Activated naive CD8-positive, alpha-beta T cell treated with anti-CD3 and anti-CD28 coated beads, Interleukin-2, amount 10 ng/mL, durations not matched to agents 7 days and 5 days (primary cell): ENCODE results near the gene CST11. TPM values are rescaled to one million over a fixed set of nuclear protein-coding genes. Genes with fewer than 3 reads are reported as not detected.

ENCODE experiments used
- ATAC-seq: fragments of 150-1000 bp; cut with Tn5 transposase; one replicate; pipeline ENCODE4 v1.10.0; 2021; ENCODE audit warnings: low read depth, moderate library complexity
- POLR2A ChIA-PET: fragments of 350-600 bp; sonication (Branson Sonifier 250); formaldehyde crosslinking; loops from one replicate; lab custom pipeline; 2021; ENCODE audit warnings: antibody characterized with exemption; lab: Charles Lee
- DNase-seq: peaks from one replicate; pipeline ENCODE4 v3.0.0; 2021
- H3K27ac Mint-ChIP-seq: one replicate; pipeline ENCODE4 v1.8.0; 2022; ENCODE audit warnings: mild to moderate bottlenecking, mixed read lengths
- H3K27me3 Mint-ChIP-seq: one replicate; pipeline ENCODE4 v1.8.0; 2022; ENCODE audit warnings: mild to moderate bottlenecking, moderate library complexity, mixed read lengths
- H3K36me3 Mint-ChIP-seq: one replicate; pipeline ENCODE4 v1.8.0; 2021; ENCODE audit warnings: mild to moderate bottlenecking, mixed read lengths
- H3K4me1 Mint-ChIP-seq: one replicate; pipeline ENCODE4 v1.8.0; 2021; ENCODE audit warnings: mixed read lengths
- H3K4me3 Mint-ChIP-seq: one replicate; pipeline ENCODE4 v1.8.0; 2022; ENCODE audit warnings: mild to moderate bottlenecking, moderate library complexity, mixed read lengths
- H3K9me3 Mint-ChIP-seq: one replicate; pipeline ENCODE4 v1.8.0; 2021; ENCODE audit warnings: mixed read lengths
- total RNA-seq, 2 experiments: library from RNA; stranded (reverse); gene quantifications; one replicate each; pipeline ENCODE4 v1.2.3, GENCODE V29; 2021

The CST11 gene, protein sequence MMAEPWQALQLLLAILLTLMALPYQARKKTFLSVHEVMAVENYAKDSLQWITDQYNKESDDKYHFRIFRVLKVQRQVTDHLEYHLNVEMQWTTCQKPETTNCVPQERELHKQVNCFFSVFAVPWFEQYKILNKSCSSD
- not detected for total RNA-seq

DNA sequence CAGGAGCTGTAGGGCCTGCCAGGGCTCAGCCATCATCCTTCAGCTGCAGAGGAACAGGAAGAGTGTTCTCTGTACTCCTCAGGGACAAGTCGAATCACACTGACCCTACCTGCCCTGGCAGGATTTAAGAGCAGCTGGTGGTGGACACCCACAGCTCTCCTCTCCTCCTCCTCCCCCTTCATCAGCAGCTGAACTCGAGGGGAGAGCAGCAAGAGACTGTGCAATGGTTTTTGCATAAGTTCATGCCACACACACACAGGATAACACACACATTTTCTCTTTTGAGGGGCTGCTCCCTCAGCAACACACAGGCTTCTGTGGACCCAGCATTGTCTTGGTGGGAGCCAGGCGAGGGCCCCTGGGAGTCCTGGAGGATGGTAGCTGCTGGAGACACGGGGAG, at the start of gene CST11:
CST11 (minus strand) TSS at position 101 of the 400 bp plus-strand sequence; CDS start at position 36, 65 bp downstream.
- ATAC-seq (no peak), DNase-seq (no peak)
- peaks cover 34% of the 10 kb centered on the region for H3K4me1 Mint-ChIP-seq
- H3K27me3 Mint-ChIP-seq = no peaks in the 10 kb centered on the region
- H3K4me3 Mint-ChIP-seq = no peak within 1 kb of the TSS
- no peak within 1 kb of the TSS for H3K27ac Mint-ChIP-seq
- POLR2A ChIA-PET = no interaction called here
- no peaks in the 10 kb centered on the region for H3K9me3 Mint-ChIP-seq
- no peaks in the 10 kb centered on the region for H3K36me3 Mint-ChIP-seq

DNA sequence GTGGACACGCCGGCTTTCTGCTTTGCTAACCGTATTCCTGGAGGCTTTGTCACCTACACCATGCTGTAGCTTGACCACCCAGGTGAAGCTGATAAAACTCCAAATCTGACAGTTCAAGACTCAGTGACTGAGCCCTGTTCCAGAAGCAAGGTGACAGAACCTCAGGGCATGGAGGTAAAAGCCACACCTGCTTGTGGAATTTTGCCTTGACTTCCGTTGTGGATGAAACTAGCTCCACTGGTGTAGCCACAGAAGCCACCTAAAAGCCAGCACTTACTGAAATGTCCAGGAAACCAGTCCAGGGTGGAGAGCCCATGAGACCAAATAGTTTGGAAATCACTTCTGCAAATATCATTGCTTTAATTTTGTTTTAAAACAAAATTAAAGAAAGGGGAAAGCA, 49.2 kb upstream of the CST11 start:
- POLR2A ChIA-PET = no interaction called here

DNA sequence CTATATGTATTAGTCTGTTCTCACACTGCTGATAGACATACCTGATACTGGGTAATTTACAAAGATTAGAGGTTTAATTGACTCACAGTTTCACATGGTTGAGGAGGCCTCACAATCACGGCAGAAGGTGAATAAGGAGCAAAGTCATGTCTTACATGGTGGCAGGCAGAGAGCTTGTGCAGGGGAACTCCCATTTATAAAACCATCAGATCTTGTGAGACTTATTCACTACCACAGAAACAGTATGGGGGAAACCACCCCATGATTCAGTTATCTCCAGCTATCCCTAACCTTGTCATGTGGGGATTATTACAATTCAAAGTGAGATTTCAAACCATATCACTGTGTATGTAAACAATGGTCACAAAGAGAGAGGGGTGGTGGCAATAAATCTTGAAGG, 44.9 kb upstream of the CST11 start:
- no peak overlapping the region for H3K27ac Mint-ChIP-seq
- DNase-seq (no peak), ATAC-seq (no peak)
- no peaks in the 10 kb centered on the region for H3K4me1 Mint-ChIP-seq
- peaks cover 2% of the 10 kb centered on the region for H3K9me3 Mint-ChIP-seq
- POLR2A ChIA-PET = no interaction called here
- H3K4me3 Mint-ChIP-seq = no peak overlapping the region
- H3K27me3 Mint-ChIP-seq = peaks cover 2% of the 10 kb centered on the region
- H3K36me3 Mint-ChIP-seq = no peaks in the 10 kb centered on the region

More for the DNA sequence above, 49.2 kb upstream of the CST11 start:
- Mint-ChIP-seq H3K27ac (no peak overlapping the region), H3K36me3 (no peaks in the 10 kb centered on the region), H3K4me3 (no peak overlapping the region), H3K9me3 (peaks cover 2% of the 10 kb centered on the region), H3K27me3 (peaks cover 4% of the 10 kb centered on the region), H3K4me1 (no peaks in the 10 kb centered on the region)
- no peak for ATAC-seq
- no peak for DNase-seq

DNA sequence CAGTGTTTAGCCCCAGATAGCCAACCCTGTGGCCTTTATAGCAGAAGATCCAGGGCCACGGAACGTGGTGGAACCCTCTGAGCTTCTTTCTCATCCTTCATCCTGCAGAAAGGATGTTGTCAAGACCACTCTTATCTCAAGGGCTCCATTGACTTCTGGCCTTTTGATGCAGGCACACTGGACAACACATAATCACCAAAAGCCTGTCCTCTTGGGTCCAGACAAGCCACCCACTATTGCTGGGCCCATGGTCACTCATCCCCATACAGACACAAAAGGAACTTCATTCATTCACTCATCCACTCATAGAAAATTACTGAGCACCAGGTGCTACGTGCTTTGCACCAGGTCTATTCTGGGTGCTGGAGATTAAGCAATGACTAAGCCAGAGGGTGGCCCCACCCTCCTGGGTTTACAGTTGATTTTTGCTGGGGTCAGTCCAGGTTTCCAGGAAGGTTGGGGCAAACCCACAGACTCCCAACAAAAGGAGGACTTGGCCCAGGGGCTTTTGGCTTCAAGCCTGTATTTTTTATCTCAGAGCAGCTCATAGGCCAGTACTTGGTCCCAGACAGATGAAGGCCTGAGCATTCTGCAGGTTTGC, 40.6 kb upstream of the CST11 start:
- DNase-seq (no peak), ATAC-seq (no peak)
- no peak overlapping the region for H3K4me3 Mint-ChIP-seq
- H3K27me3 Mint-ChIP-seq = no peaks in the 10 kb centered on the region
- POLR2A ChIA-PET = no interaction called here
- H3K4me1 Mint-ChIP-seq = no peaks in the 10 kb centered on the region
- no peaks in the 10 kb centered on the region for H3K36me3 Mint-ChIP-seq
- peaks cover 2% of the 10 kb centered on the region for H3K9me3 Mint-ChIP-seq
- H3K27ac Mint-ChIP-seq = no peak overlapping the region

DNA sequence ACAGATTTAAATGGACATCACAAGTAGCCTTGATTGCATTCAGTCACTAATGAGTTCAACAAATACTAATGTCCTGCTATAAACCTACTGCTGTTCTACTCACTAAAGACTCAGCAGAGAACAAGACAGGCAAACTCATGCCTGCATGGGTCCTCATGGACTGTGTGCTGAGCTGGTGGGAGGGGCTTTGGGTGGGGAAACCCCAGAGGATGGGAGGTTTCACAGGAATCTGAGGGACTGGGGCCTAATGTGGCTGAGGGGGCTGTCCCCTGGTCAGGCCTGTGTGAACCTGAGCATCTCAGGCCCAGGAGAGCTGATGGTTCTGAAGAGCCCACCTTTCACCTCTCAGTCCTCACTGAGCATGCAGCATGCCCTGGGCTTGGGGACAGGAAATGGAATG, 39.6 kb upstream of the CST11 start:
- no peak for ATAC-seq
- no peak overlapping the region for H3K4me3 Mint-ChIP-seq
- DNase-seq = no peak
- peaks cover 7% of the 10 kb centered on the region for H3K27me3 Mint-ChIP-seq
- H3K36me3 Mint-ChIP-seq = no peaks in the 10 kb centered on the region
- no peaks in the 10 kb centered on the region for H3K9me3 Mint-ChIP-seq
- POLR2A ChIA-PET = no interaction called here
- H3K27ac Mint-ChIP-seq = no peak overlapping the region
- H3K4me1 Mint-ChIP-seq = no peaks in the 10 kb centered on the region

DNA sequence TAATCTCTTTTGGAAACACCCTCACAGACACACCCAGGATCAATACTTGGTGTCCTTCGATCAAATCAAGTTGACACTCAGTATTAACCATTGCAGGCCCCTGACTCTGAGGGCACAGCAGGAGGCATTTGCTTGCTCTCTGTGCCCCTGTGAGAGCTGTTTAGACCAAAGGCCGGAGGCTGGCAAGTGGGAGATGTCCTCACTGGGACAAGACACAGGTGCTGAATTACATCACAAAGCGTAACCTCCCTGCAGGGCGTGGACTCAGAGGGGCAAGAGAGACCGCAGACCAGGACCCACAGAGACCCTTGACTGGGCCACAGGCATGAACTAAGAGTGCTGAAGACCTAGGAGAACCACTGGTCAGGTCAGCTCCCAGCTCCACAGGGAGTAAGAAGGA, 38.1 kb upstream of the CST11 start, which contains the start of gene CST8:
CST8 (plus strand) TSS at position 301 of the 400 bp plus-strand sequence. CDS start 551 bp downstream, outside the sequence.
- Mint-ChIP-seq H3K36me3 (no peaks in the 10 kb centered on the region), H3K4me1 (no peaks in the 10 kb centered on the region), H3K4me3 (no peak within 1 kb of the TSS), H3K9me3 (no peaks in the 10 kb centered on the region), H3K27me3 (peaks cover 7% of the 10 kb centered on the region), H3K27ac (no peak within 1 kb of the TSS)
- DNase-seq (no peak), ATAC-seq (no peak)
- POLR2A ChIA-PET = no interaction called here

DNA sequence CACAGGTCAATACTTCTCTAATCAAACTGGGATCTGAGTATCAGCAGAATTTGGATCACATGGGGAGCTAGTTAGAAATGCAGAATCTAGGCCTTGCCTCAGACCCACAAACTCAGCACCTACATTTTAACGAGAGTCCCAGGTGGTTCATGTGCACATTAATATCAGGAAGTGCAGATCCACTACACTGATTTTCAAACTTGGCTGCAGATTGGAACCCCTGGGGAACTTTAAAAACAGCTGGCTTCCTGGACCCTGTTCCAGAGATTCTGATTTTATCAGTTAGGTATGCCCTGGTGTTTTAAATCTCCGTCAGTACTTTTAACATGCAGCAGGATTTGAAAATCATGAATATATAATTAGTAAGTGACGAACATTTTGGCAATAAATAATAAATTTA, 36.3 kb upstream of the CST11 start:
- POLR2A ChIA-PET = no interaction called here
- ATAC-seq = no peak
- H3K4me3 Mint-ChIP-seq = no peak overlapping the region

DNA sequence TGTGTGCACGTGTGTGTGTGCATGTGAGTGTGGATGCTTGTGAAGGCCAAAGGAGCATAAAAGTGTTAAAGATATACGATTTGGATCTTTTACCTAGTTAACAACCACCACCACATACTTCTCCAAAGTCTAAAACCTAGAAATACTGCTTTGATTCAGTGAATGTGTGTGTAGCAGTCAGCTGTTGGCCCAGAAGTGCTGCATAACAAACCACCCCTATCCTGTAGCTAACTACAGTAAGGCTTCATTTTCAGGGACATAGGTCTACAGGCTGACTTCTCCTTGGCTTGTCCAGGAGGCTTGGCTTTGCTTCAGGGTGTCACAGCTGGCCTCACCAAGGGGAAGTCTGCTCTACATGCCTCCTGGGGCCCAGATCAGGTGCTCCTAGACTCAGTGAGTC, 35.8 kb upstream of the CST11 start:
- DNase-seq = no peak
- no peak overlapping the region for H3K27ac Mint-ChIP-seq
- no peak overlapping the region for H3K4me3 Mint-ChIP-seq
- no peaks in the 10 kb centered on the region for H3K9me3 Mint-ChIP-seq
- no peak for ATAC-seq
- H3K36me3 Mint-ChIP-seq = no peaks in the 10 kb centered on the region
- no peaks in the 10 kb centered on the region for H3K4me1 Mint-ChIP-seq
- POLR2A ChIA-PET = no interaction called here
- peaks cover 9% of the 10 kb centered on the region for H3K27me3 Mint-ChIP-seq

More for the DNA sequence above, 36.3 kb upstream of the CST11 start:
- no peak for DNase-seq
- Mint-ChIP-seq H3K27ac (no peak overlapping the region), H3K9me3 (no peaks in the 10 kb centered on the region), H3K36me3 (no peaks in the 10 kb centered on the region), H3K27me3 (peaks cover 9% of the 10 kb centered on the region), H3K4me1 (no peaks in the 10 kb centered on the region)

DNA sequence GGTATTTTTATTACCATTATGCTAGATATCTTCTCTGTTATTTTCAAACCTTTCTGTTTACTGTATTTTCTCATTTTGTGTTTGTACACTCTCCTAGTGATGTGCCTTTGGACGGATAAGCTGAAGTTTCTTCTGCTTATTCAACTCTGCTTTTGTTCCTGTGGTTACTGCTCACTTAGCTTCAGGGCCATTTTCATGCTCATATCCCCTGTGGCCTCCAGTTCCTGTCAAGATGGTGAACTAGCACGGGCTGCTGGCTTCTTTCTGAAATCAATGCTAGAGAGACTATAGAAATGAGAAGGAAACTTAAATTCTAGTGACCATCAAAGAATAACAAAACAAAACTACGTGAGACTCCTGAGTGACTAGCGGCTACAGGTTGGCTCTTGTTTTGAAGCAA, 31.4 kb upstream of the CST11 start:
- POLR2A ChIA-PET = no interaction called here
- H3K27me3 Mint-ChIP-seq = peaks cover 13% of the 10 kb centered on the region
- ATAC-seq (no peak), DNase-seq (no peak)
- H3K4me1 Mint-ChIP-seq = no peaks in the 10 kb centered on the region
- H3K4me3 Mint-ChIP-seq = no peak overlapping the region
- no peaks in the 10 kb centered on the region for H3K9me3 Mint-ChIP-seq
- no peak overlapping the region for H3K27ac Mint-ChIP-seq
- no peaks in the 10 kb centered on the region for H3K36me3 Mint-ChIP-seq

DNA sequence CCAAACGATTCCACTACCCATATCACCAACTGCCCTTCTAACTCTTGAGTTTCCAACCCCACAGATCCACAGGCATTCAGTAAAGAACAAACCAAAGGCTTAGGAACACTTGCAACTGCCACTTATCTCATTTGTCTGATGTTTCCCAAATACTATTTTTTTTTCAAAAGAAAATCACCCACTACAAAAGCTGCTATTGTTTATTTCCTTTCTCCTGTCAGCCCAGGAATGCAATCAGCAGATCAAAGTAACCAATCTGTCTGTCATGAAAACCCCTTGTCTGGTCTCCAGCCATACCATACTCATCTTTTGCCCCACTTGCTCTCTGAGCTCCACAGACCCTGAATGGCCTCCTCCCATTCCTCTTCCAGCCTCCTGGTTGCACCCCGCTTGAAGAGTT, 29.5 kb upstream of the CST11 start:
- POLR2A ChIA-PET = no interaction called here
- H3K27ac Mint-ChIP-seq = no peak overlapping the region
- DNase-seq (no peak), ATAC-seq (no peak)
- H3K4me3 Mint-ChIP-seq = no peak overlapping the region
- no peaks in the 10 kb centered on the region for H3K36me3 Mint-ChIP-seq
- H3K9me3 Mint-ChIP-seq = no peaks in the 10 kb centered on the region
- H3K4me1 Mint-ChIP-seq = no peaks in the 10 kb centered on the region
- peaks cover 6% of the 10 kb centered on the region for H3K27me3 Mint-ChIP-seq

DNA sequence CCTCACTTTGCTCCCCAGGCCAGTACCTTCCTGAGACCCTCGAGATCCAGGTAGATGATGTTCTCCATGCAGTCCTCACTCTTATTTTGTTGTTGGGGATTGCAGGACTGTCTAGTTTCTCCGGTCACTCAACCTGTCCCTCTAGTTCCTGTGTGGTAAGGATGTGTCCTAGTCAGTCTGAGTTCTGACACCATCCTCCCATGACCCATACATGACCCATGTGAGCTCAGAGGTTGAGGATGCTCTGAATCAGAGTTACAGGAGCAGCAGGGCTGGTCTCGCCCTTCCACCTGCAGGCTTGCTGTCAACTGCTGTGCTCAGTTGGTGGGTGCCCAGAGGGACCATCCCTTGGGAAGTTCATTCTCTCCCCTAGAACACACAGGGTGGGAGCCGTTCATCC, 26.4 kb upstream of the CST11 start:
- peaks cover 3% of the 10 kb centered on the region for H3K27me3 Mint-ChIP-seq
- POLR2A ChIA-PET = no interaction called here
- no peaks in the 10 kb centered on the region for H3K9me3 Mint-ChIP-seq
- no peak for DNase-seq
- H3K36me3 Mint-ChIP-seq = no peaks in the 10 kb centered on the region
- no peak for ATAC-seq
- no peak overlapping the region for H3K27ac Mint-ChIP-seq
- H3K4me1 Mint-ChIP-seq = no peaks in the 10 kb centered on the region
- H3K4me3 Mint-ChIP-seq = no peak overlapping the region

DNA sequence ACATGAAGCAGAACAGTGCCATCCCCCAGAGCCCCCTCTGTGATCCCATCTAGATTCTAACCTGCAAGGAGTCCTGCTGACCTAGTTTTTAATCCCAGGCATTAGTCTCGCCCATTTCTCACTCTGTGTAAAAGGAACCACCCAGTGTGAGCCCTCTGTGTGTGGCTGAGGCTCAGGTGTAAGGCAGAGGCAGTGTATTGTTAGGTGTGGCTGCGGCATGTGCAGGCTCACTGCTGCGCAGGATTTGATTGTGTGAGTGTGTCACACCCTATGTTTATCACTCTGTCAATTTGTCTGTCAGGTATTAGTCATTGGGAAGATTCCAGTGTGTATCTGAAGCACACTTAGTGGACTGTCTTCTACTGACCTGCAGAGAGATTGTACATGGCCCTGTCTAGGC, 24.5 kb upstream of the CST11 start:
- H3K36me3 Mint-ChIP-seq = no peaks in the 10 kb centered on the region
- H3K4me1 Mint-ChIP-seq = no peaks in the 10 kb centered on the region
- DNase-seq = no peak
- ATAC-seq = no peak
- no peaks in the 10 kb centered on the region for H3K9me3 Mint-ChIP-seq
- peaks cover 4% of the 10 kb centered on the region for H3K27me3 Mint-ChIP-seq
- no peak overlapping the region for H3K4me3 Mint-ChIP-seq
- no peak overlapping the region for H3K27ac Mint-ChIP-seq
- POLR2A ChIA-PET = no interaction called here

DNA sequence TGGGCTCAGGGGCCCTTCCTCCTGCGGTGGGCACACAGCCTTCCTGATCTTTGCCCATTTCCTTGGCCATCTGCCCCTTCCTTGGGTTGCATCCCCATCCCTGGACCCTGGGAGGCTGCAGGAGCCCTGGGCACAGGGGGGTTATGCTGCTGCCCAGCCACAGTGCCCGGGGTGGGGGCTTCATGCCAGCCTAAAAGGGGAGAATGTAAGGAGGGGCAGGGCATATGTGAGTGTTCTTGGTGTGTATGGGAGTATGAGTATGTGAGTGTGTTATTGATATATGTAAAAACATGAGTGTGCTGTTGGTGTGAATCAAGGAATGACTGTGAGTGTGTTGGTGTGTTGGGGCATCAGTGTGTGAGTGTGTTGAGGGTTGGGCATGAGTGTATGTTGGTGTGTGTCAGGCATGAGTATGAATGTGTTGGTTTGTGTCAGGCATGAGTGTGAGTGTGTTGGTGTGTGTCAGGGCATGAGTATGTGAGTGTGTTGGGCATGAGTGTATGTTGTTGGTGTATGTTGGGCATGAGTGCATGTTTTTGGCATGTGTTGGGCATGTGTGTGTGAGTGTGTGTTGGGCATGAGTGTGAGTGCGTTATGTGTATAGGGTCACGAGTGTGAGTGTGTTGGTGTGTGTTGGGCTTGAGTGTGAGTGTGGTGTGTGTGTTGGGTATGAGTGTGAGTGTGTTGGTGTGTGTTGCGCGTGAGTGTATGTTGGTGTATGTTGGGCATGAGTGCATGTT, 23.5 kb upstream of the CST11 start:
- no peak overlapping the region for H3K27ac Mint-ChIP-seq
- no peaks in the 10 kb centered on the region for H3K9me3 Mint-ChIP-seq
- no peaks in the 10 kb centered on the region for H3K36me3 Mint-ChIP-seq
- no peak overlapping the region for H3K4me3 Mint-ChIP-seq
- ATAC-seq = no peak
- peaks cover 4% of the 10 kb centered on the region for H3K27me3 Mint-ChIP-seq
- no peaks in the 10 kb centered on the region for H3K4me1 Mint-ChIP-seq
- no peak for DNase-seq
- POLR2A ChIA-PET = no interaction called here

DNA sequence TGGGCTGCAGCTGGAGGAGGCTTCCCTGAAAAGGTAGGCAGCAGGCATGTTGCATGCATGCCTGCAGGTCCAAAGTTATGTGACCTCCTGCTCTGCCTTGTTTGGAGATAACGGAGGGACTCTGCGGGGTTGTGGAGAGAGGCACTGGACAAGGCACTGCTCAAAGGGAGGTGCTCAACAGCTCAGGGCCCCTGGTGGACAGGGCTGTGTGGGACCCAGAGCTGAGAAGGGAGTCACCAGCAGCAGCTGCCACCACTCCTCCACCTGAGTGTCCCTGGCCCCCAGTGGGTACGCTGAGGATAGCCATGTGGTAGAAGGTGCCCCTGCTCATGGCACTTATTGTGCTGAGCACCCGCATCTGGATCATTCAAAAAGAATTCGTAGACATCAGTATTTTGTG, 22.7 kb upstream of the CST11 start:
- Mint-ChIP-seq H3K9me3 (no peaks in the 10 kb centered on the region), H3K27me3 (peaks cover 8% of the 10 kb centered on the region), H3K4me3 (no peak overlapping the region), H3K36me3 (no peaks in the 10 kb centered on the region), H3K27ac (no peak overlapping the region), H3K4me1 (no peaks in the 10 kb centered on the region)
- POLR2A ChIA-PET = no interaction called here
- ATAC-seq = no peak
- no peak for DNase-seq
